ENCODE data around the gene HSD17B2.
"Not testable (repeated sequence)": the region's sequence is repeated elsewhere in the genome, so short reads cannot be mapped to it uniquely, and the experiment has no call there.

The HSD17B2 gene

DNA sequence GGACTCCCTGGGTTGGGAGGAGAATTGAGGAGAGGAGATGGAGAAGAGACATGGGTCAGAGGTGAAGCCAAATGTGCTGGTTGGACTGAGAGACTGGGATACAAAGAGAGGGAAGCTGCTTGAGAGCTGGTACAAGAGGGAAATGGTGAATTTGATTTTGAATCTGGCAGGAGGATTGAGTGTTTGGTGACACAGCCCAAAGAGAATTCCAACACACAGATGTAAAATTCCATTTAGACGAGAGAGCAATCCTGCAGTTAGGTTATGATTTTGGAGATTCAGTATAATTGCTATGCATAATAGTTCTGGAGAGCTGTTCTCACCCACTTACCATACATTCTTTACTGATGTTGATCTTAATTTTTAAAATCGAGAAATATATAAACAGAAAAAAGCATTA is 57.7 kb downstream of the HSD17B2 start:
- H3K27ac ChIP-seq = no peak overlapping the region
- TF ChIP-seq, protein P1, sequence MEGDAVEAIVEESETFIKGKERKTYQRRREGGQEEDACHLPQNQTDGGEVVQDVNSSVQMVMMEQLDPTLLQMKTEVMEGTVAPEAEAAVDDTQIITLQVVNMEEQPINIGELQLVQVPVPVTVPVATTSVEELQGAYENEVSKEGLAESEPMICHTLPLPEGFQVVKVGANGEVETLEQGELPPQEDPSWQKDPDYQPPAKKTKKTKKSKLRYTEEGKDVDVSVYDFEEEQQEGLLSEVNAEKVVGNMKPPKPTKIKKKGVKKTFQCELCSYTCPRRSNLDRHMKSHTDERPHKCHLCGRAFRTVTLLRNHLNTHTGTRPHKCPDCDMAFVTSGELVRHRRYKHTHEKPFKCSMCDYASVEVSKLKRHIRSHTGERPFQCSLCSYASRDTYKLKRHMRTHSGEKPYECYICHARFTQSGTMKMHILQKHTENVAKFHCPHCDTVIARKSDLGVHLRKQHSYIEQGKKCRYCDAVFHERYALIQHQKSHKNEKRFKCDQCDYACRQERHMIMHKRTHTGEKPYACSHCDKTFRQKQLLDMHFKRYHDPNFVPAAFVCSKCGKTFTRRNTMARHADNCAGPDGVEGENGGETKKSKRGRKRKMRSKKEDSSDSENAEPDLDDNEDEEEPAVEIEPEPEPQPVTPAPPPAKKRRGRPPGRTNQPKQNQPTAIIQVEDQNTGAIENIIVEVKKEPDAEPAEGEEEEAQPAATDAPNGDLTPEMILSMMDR (conservative IDR thresholded peaks at IDR 0.05) = no peak
- no peak for TF ChIP-seq ZFX (IDR thresholded peaks at IDR 0.05)

DNA sequence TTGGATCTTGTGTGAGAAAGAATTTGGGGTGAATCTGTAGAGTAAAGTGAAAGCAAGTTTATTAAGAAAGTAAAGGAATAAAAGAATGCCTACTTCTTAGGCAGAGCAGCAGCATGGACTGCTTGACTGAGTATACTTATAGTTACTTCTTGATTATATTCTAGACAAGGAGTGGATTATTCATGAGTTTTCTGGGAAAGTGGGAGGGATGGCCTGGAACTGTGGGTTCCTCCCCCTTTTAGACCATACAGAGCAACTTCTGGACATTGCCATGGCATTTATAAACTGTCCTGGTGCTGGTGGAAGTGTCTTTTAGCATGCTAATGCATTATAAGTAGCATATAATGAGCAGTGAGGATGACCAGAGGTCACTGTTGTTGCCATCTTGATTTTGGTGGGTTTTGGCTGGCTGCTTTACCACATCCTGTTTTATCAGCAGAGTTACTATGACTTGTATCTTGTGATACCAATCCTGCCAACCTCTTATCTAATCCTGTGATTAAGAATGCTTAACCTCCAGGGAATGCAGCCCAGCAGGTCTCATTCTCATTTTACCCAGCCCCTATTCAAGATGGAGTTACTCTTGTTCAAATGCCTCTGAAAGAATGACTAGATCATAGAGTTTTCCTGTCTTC is 58.7 kb downstream of the HSD17B2 start:
- H3K27ac ChIP-seq = no peak overlapping the region
- no peak for TF ChIP-seq ZFX (IDR thresholded peaks at IDR 0.05)
- TF ChIP-seq, protein P1 (conservative IDR thresholded peaks at IDR 0.05) = no peak

DNA sequence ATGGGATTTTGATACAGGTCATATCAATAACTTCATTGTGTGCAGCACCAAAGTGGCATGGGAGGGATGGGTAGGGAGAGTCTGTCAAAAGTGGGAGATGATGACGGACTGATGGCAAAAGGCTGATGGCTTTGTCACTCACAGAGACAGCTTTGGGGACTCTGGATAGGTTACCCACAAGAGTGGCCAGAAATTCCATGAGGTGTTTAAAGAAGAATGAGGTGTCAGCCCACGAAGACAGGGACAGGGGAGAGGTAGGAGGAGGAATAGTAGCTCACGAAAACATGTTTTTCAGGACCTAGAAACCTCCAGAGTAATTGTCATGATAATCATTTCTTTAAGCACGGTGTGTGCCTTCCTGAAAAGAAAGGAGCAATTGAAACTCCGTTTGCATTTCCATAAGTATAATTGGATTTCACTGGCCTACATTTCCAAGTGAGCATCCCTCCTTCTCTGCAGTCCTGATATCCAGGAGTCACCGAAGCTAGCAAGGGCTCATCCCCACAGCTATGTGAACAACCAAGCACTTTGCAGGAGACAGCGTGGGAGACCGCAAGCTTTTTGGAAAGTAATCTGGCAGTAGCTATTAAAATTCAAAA is 60.0 kb downstream of the HSD17B2 start:
- no peak overlapping the region for H3K27ac ChIP-seq
- TF ChIP-seq ZFX (IDR thresholded peaks at IDR 0.05) = no peak
- TF ChIP-seq, protein P1 (conservative IDR thresholded peaks at IDR 0.05) = no peak

DNA sequence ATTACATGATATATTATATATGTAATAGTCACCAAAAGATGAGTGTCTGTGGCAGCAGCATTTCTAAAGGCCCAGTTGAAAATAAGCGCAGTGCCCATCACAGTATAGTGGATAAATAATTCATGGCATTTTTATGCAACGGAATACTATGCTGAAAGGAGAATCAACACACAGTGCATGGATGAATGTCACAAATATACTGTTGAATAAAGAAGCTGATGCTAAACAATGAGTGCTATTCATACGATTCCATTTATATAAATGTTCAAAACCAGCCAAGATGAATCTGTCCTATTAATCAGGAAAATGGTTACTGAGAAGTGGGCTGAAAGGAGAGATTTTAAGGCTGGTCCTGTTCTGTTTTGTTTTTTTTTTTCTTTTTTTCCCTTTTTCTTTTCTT is 61.6 kb downstream of the HSD17B2 start:
- TF ChIP-seq, protein P1 (conservative IDR thresholded peaks at IDR 0.05) = no peak
- no peak for TF ChIP-seq ZFX (IDR thresholded peaks at IDR 0.05)
- no peak overlapping the region for H3K27ac ChIP-seq

DNA sequence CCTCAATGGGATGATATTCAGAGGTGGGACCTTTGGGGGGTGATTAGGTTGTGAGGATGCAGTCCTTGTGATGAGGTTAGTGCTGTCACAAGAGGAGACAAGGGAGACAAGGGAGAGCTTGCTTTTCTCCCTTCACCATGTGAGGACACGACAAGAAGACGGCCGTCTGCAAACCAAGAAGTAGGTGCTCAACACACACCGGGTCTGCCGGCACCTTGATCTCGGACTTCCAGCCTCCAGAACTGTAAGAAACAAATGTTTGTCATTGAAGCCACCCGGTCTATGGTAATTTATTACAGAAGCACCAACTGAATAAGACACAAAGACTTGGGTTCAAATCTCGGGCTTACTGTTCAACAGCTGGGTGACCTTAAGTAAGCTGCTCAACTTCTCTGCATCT is 70.1 kb downstream of the HSD17B2 start:
- TF ChIP-seq ZFX (IDR thresholded peaks at IDR 0.05) = no peak
- TF ChIP-seq, protein P1 (conservative IDR thresholded peaks at IDR 0.05) = no peak
- H3K27ac ChIP-seq = no peak overlapping the region

- H3K27ac ChIP-seq = no peak overlapping the region
- TF ChIP-seq ZFX (IDR thresholded peaks at IDR 0.05) = no peak
- TF ChIP-seq, protein P1 (conservative IDR thresholded peaks at IDR 0.05) = no peak
Measured at GRCh38 chr16:82108100-82108499, 73.0 kb downstream of the HSD17B2 start.

DNA sequence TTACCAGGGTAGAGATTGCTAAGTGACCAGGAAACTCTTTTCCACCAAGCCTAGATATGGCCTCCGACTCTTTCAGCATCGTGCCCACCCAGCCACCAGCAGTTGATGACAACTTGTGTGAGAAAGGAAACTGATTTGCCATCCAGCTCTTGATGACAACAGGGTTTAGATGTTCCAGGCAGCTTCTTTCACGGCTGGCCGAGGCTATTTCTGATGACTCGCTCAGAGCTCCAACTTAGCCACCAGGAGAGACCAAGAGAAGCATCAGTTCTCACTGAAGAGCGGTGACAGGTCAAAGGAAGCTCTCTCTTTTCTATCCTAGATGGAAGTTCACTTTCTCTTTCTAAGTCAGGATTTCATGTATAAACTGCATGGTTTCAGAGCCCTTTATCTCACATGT is 73.7 kb downstream of the HSD17B2 start:
- TF ChIP-seq, protein P1 (conservative IDR thresholded peaks at IDR 0.05) = no peak
- no peak for TF ChIP-seq ZFX (IDR thresholded peaks at IDR 0.05)
- H3K27ac ChIP-seq = no peak overlapping the region

- not testable (repeated sequence) for H3K27ac ChIP-seq
Measured at GRCh38 chr16:82109266-82109665, 74.2 kb downstream of the HSD17B2 start.
